SK-N-SH treated with all-trans-retinoic acid at 6 μM for 48 hours (cell line): Measurements from ENCODE around the gene SNX30.

Experiments
- ATAC-seq: fragments of 200-7000 bp; cut with Tn5 transposase; 3 replicates; pipeline ENCODE4 v1.9.1; 2020; ENCODE audit warnings: mild to moderate bottlenecking, moderate library complexity
- ARNTL ChIP-seq: fragments of 450-650 bp; formaldehyde crosslinking; IDR thresholded peaks from 2 replicates; pipeline ENCODE4 v1.5.0; 2020; ENCODE audit warnings: low read depth, mild to moderate bottlenecking, moderate library complexity, borderline replicate concordance
- BACH2 ChIP-seq: fragments of 250-450 bp; sonication (Bioruptor Pico); IDR thresholded peaks from 2 replicates; pipeline ENCODE4 v1.9.0; 2021; ENCODE audit warnings: mild to moderate bottlenecking, borderline replicate concordance
- ESRRG ChIP-seq: fragments of 250-450 bp; sonication (Bioruptor Pico); IDR thresholded peaks from 2 replicates; pipeline ENCODE4 v1.6.1; 2021; ENCODE audit warnings: mild to moderate bottlenecking
- GLIS3 ChIP-seq: fragments of 250-450 bp; sonication (Bioruptor Pico); IDR thresholded peaks from 2 replicates; pipeline ENCODE4 v1.5.0; 2020; ENCODE audit warnings: mild to moderate bottlenecking, moderate library complexity
- ISL1 ChIP-seq: fragments of 250-450 bp; sonication (Bioruptor Pico); IDR thresholded peaks from 2 replicates; pipeline ENCODE4 v2.1.2; 2022; ENCODE audit warnings: mild to moderate bottlenecking, moderate library complexity
- OSR1 ChIP-seq: fragments of 250-450 bp; sonication (Bioruptor Pico); IDR thresholded peaks from 2 replicates; pipeline ENCODE4 v1.8.0; 2022; ENCODE audit warnings: moderate library complexity, mild to moderate bottlenecking, inconsistent platforms
- PPARA ChIP-seq: fragments of 250-450 bp; sonication (Bioruptor Pico); IDR thresholded peaks from 2 replicates; pipeline ENCODE4 v1.5.0; 2020; ENCODE audit warnings: mild to moderate bottlenecking, borderline replicate concordance
- RARB ChIP-seq: fragments of 250-450 bp; sonication (Bioruptor Pico); IDR thresholded peaks from 2 replicates; pipeline ENCODE4 v1.8.0; 2021; ENCODE audit warnings: mild to moderate bottlenecking, moderate library complexity
- SNAI2 ChIP-seq: fragments of 250-450 bp; sonication (Bioruptor Pico); IDR thresholded peaks from 2 replicates; pipeline ENCODE4 v1.5.0; 2020; ENCODE audit warnings: mild to moderate bottlenecking, moderate library complexity
- TCF4 ChIP-seq: fragments of 250-450 bp; sonication (Bioruptor Pico); IDR thresholded peaks from 2 replicates; pipeline ENCODE4 v1.8.0; 2021; ENCODE audit warnings: mild to moderate bottlenecking, moderate library complexity, borderline replicate concordance
- TOX ChIP-seq: fragments of 250-450 bp; sonication (Bioruptor Pico); IDR thresholded peaks from 2 replicates; pipeline ENCODE4 v1.8.0; 2021; ENCODE audit warnings: mild to moderate bottlenecking, moderate library complexity, borderline replicate concordance
- ZC3H10 ChIP-seq: fragments of 250-450 bp; sonication (Bioruptor Pico); IDR thresholded peaks from 2 replicates; pipeline ENCODE4 v1.5.1; 2021; ENCODE audit warnings: mild to moderate bottlenecking, moderate library complexity
- ZFP3 ChIP-seq: fragments of 250-450 bp; sonication (Bioruptor Pico); IDR thresholded peaks from 2 replicates; pipeline ENCODE4 v1.5.0; 2020; ENCODE audit warnings: mild to moderate bottlenecking, moderate library complexity
- ZFP30 ChIP-seq: fragments of 450-650 bp; formaldehyde crosslinking; IDR thresholded peaks from 2 replicates; pipeline ENCODE4 v1.5.0; 2022; ENCODE audit warnings: mild to moderate bottlenecking, moderate library complexity
- ZNF565 ChIP-seq: fragments of 450-650 bp; formaldehyde crosslinking; conservative IDR thresholded peaks from 2 replicates; pipeline ENCODE4 v1.5.0; 2020; ENCODE audit warnings: low read depth, mild to moderate bottlenecking, moderate library complexity
- ZNF70 ChIP-seq: fragments of 450-650 bp; formaldehyde crosslinking; IDR thresholded peaks from 2 replicates; pipeline ENCODE4 v1.5.0; 2020; ENCODE audit warnings: mild to moderate bottlenecking, moderate library complexity
- ZNF8 ChIP-seq: fragments of 450-650 bp; formaldehyde crosslinking; IDR thresholded peaks from 2 replicates; pipeline ENCODE4 v1.5.0; 2020; ENCODE audit warnings: mild to moderate bottlenecking, moderate library complexity
- TF ChIP-seq, protein P1 (sequence below): fragments of 250-450 bp; sonication (Bioruptor Pico); IDR thresholded peaks from 2 replicates; pipeline ENCODE4 v1.5.0; 2020; ENCODE audit warnings: mild to moderate bottlenecking, moderate library complexity
- TF ChIP-seq, protein P2 (sequence below): fragments of 250-450 bp; sonication (Bioruptor Pico); IDR thresholded peaks from 2 replicates; pipeline ENCODE4 v1.8.0; 2020; ENCODE audit warnings: mild to moderate bottlenecking, moderate library complexity, borderline replicate concordance
- TF ChIP-seq, protein P3 (sequence below): fragments of 250-450 bp; sonication (Bioruptor Pico); IDR thresholded peaks from 2 replicates; pipeline ENCODE4 v1.8.0; 2021; ENCODE audit warnings: low read depth, mild to moderate bottlenecking, moderate library complexity, borderline replicate concordance
- TF ChIP-seq, protein P4 (sequence below): fragments of 250-450 bp; sonication (Bioruptor Pico); IDR thresholded peaks from 2 replicates; pipeline ENCODE4 v1.5.1; 2021; ENCODE audit warnings: mild to moderate bottlenecking, moderate library complexity

The SNX30 gene

DNA sequence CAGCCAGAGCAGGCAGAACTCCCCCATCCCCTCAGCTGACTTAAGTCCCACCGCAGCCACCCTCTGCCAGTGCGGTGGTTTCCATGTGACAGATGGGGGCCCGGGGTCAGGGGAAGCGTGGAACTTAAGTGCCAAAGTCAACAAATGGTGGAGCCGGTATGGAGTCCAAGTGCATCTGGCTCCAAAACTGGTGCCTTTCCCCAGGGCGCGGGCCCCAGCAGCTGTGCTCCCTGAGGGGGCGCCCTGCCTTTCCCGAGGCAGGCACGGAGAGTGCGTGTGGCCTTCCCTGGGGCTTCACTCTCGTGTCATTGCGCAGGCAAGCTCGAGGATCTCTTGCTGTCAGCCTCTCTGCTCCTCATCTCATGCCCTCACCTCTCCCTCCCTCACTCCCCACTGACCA, 106.3 kb downstream of the SNX30 start (continued):
- TF ChIP-seq, protein P1, sequence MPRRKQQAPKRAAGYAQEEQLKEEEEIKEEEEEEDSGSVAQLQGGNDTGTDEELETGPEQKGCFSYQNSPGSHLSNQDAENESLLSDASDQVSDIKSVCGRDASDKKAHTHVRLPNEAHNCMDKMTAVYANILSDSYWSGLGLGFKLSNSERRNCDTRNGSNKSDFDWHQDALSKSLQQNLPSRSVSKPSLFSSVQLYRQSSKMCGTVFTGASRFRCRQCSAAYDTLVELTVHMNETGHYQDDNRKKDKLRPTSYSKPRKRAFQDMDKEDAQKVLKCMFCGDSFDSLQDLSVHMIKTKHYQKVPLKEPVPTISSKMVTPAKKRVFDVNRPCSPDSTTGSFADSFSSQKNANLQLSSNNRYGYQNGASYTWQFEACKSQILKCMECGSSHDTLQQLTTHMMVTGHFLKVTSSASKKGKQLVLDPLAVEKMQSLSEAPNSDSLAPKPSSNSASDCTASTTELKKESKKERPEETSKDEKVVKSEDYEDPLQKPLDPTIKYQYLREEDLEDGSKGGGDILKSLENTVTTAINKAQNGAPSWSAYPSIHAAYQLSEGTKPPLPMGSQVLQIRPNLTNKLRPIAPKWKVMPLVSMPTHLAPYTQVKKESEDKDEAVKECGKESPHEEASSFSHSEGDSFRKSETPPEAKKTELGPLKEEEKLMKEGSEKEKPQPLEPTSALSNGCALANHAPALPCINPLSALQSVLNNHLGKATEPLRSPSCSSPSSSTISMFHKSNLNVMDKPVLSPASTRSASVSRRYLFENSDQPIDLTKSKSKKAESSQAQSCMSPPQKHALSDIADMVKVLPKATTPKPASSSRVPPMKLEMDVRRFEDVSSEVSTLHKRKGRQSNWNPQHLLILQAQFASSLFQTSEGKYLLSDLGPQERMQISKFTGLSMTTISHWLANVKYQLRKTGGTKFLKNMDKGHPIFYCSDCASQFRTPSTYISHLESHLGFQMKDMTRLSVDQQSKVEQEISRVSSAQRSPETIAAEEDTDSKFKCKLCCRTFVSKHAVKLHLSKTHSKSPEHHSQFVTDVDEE (CRISPR knock-in tag) = no peak
- TF ChIP-seq TCF4 (CRISPR knock-in tag) = no peak
- no peak for TF ChIP-seq TOX (CRISPR knock-in tag)

DNA sequence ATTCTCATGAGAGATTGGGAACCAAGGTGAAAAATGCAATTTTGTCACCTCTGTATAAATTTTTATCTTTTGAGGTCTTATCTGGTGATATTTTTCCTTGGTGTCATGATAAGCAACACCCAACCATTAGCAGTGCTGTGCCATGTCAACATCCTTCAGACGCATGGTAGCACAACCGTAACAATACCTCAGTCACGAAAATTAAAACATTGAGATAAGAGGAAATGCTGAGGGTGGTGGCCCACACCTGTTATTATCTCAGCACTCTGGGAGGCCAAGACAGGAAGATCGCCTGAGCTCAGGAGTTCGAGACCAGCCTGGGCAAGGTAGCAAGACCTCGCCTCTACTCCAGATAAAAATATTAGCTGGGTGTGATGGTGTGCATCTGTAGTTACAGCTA, 107.4 kb downstream of the SNX30 start:
- no peak for TF ChIP-seq ISL1 (CRISPR knock-in tag)
- TF ChIP-seq, protein P2, sequence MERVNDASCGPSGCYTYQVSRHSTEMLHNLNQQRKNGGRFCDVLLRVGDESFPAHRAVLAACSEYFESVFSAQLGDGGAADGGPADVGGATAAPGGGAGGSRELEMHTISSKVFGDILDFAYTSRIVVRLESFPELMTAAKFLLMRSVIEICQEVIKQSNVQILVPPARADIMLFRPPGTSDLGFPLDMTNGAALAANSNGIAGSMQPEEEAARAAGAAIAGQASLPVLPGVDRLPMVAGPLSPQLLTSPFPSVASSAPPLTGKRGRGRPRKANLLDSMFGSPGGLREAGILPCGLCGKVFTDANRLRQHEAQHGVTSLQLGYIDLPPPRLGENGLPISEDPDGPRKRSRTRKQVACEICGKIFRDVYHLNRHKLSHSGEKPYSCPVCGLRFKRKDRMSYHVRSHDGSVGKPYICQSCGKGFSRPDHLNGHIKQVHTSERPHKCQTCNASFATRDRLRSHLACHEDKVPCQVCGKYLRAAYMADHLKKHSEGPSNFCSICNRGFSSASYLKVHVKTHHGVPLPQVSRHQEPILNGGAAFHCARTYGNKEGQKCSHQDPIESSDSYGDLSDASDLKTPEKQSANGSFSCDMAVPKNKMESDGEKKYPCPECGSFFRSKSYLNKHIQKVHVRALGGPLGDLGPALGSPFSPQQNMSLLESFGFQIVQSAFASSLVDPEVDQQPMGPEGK = no peak
- no peak for TF ChIP-seq ZFP3 (CRISPR knock-in tag)
- no peak for TF ChIP-seq ZFP30
- TF ChIP-seq, protein P3, sequence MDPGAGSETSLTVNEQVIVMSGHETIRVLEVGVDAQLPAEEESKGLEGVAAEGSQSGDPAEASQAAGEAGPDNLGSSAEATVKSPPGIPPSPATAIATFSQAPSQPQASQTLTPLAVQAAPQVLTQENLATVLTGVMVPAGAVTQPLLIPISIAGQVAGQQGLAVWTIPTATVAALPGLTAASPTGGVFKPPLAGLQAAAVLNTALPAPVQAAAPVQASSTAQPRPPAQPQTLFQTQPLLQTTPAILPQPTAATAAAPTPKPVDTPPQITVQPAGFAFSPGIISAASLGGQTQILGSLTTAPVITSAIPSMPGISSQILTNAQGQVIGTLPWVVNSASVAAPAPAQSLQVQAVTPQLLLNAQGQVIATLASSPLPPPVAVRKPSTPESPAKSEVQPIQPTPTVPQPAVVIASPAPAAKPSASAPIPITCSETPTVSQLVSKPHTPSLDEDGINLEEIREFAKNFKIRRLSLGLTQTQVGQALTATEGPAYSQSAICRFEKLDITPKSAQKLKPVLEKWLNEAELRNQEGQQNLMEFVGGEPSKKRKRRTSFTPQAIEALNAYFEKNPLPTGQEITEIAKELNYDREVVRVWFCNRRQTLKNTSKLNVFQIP (CRISPR knock-in tag) = no peak
- no peak for TF ChIP-seq ARNTL (CRISPR knock-in tag)
- no peak for TF ChIP-seq PPARA
- TF ChIP-seq ZNF565 = no peak
- no peak for TF ChIP-seq RARB
- no peak for TF ChIP-seq TCF4 (CRISPR knock-in tag)
- TF ChIP-seq ZNF8 = no peak
- no peak for TF ChIP-seq BACH2
- TF ChIP-seq SNAI2 (CRISPR knock-in tag) = no peak
- no peak for TF ChIP-seq TOX (CRISPR knock-in tag)
- TF ChIP-seq ZNF70 (CRISPR knock-in tag) = no peak
- no peak for TF ChIP-seq GLIS3 (CRISPR knock-in tag)
- no peak for ATAC-seq

DNA sequence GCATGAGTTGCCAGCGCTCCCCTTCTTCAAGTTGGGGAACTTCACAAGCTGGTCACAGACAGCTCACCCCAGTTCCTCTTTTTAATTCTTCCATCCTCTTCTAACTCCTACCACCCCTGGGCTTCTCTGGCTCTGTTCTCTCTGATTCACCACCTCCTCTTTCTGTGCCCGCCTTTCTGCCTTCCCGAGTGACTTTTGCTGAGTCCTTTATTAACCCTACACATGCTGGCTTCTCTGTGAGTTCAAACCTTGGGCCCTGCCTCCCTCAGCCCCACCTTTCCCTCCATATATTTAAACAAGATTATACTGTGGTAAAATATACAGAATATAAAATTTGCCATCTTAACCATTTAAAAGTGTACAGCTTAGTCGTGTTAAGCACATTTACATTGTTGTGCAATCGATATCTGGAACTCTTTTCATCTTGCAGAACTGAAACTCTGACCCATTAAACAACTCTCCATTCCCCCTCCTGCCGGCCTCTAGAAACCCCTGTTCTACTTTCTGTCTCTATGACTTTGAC, 108.1 kb downstream of the SNX30 start:
- TF ChIP-seq GLIS3 (CRISPR knock-in tag) (no peak), ZC3H10 (CRISPR knock-in tag) (no peak), TOX (CRISPR knock-in tag) (no peak), OSR1 (no peak), BACH2 (no peak), RARB (no peak), ESRRG (CRISPR knock-in tag) (no peak)
- TF ChIP-seq, protein P4, sequence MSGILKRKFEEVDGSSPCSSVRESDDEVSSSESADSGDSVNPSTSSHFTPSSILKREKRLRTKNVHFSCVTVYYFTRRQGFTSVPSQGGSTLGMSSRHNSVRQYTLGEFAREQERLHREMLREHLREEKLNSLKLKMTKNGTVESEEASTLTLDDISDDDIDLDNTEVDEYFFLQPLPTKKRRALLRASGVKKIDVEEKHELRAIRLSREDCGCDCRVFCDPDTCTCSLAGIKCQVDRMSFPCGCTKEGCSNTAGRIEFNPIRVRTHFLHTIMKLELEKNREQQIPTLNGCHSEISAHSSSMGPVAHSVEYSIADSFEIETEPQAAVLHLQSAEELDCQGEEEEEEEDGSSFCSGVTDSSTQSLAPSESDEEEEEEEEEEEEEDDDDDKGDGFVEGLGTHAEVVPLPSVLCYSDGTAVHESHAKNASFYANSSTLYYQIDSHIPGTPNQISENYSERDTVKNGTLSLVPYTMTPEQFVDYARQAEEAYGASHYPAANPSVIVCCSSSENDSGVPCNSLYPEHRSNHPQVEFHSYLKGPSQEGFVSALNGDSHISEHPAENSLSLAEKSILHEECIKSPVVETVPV (CRISPR knock-in tag) = no peak
- TF ChIP-seq, protein P1 (CRISPR knock-in tag) = no peak
- TF ChIP-seq, protein P2 = no peak
- ATAC-seq = no peak
